Progenitor cell of endocrine pancreas (in vitro differentiated cells): ENCODE results near the gene TMEM169. TPM values are rescaled to one million over a fixed set of nuclear protein-coding genes. Genes with fewer than 3 reads are reported as not detected.

ENCODE experiments used
- DNase-seq: peaks from one replicate; pipeline ENCODE4 v3.0.0; 2021; ENCODE audit warnings: low spot score; ENCODE audit not compliant: unreplicated experiment
- H3K27ac Mint-ChIP-seq: 2 replicates; pipeline ENCODE4 v1.8.0; 2021; ENCODE audit warnings: mild to moderate bottlenecking, moderate library complexity, mixed read lengths
- H3K27me3 Mint-ChIP-seq: 2 replicates; pipeline ENCODE4 v1.8.0; 2021; ENCODE audit warnings: mixed read lengths
- H3K36me3 Mint-ChIP-seq: 2 replicates; pipeline ENCODE4 v1.8.0; 2022; ENCODE audit warnings: mixed read lengths; ENCODE audit not compliant: insufficient read depth
- H3K4me1 Mint-ChIP-seq: 2 replicates; pipeline ENCODE4 v1.8.0; 2021; ENCODE audit warnings: low read depth, mixed read lengths
- H3K4me3 Mint-ChIP-seq: 2 replicates; pipeline ENCODE4 v1.8.0; 2021; ENCODE audit warnings: low read depth, mild to moderate bottlenecking, moderate library complexity, mixed read lengths
- H3K9me3 Mint-ChIP-seq: 2 replicates; pipeline ENCODE4 v1.8.0; 2021; ENCODE audit warnings: low read depth, mixed read lengths
- total RNA-seq: library from RNA; stranded (reverse); gene quantifications from 2 replicates; pipeline ENCODE4 v1.2.1, GENCODE V29; 2021
- TF ChIP-seq, protein P1 (sequence below): fragments of 200-600 bp; sonication (generic); IDR thresholded peaks from one replicate; pipeline ENCODE4 v1.5.0; 2021; ENCODE audit warnings: antibody characterized with exemption, mild to moderate bottlenecking; ENCODE audit not compliant: unreplicated experiment

The TMEM169 gene
- total RNA-seq, 1 donor from 2014 or later: 3.6 TPM

DNA sequence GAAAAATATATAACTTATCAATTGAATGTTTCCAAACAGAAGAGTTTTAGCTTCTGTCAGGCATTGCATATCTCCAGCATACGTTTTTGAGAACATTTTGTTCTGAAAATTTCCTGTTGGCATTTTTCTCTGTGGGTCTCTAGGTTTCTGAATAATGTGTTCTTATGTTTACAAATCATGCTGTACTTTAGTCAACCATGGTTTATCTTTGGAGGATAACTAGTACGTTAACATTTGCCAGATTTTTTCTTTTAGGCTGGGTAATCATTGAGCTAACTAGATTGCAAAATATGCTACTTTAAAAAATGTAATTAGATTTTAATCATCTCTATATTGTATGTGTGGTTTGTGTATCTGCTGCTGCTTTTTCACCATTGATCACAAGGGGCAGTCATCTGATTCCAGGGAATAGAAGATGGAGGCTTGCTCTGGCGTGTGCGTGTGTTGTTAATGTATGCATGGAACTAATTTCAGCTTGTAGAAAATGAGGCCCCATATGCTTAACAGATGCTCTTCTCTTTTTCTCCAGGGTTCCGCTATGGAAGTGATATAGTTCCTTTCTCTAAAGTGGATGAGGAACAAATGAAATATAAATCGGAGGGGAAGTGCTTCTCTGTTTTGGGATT, 48.7 kb downstream of the TMEM169 start:
- peaks cover 10% of the 10 kb centered on the region for H3K4me1 Mint-ChIP-seq
- no peaks in the 10 kb centered on the region for H3K9me3 Mint-ChIP-seq
- H3K36me3 Mint-ChIP-seq: peaks cover 50% of the 10 kb centered on the region
- H3K4me3 Mint-ChIP-seq: no peak overlapping the region
- no peaks in the 10 kb centered on the region for H3K27me3 Mint-ChIP-seq
- H3K27ac Mint-ChIP-seq: peak overlapping the region; percentile 68
- no peak for DNase-seq
- TF ChIP-seq, protein P1, sequence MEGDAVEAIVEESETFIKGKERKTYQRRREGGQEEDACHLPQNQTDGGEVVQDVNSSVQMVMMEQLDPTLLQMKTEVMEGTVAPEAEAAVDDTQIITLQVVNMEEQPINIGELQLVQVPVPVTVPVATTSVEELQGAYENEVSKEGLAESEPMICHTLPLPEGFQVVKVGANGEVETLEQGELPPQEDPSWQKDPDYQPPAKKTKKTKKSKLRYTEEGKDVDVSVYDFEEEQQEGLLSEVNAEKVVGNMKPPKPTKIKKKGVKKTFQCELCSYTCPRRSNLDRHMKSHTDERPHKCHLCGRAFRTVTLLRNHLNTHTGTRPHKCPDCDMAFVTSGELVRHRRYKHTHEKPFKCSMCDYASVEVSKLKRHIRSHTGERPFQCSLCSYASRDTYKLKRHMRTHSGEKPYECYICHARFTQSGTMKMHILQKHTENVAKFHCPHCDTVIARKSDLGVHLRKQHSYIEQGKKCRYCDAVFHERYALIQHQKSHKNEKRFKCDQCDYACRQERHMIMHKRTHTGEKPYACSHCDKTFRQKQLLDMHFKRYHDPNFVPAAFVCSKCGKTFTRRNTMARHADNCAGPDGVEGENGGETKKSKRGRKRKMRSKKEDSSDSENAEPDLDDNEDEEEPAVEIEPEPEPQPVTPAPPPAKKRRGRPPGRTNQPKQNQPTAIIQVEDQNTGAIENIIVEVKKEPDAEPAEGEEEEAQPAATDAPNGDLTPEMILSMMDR: no peak

DNA sequence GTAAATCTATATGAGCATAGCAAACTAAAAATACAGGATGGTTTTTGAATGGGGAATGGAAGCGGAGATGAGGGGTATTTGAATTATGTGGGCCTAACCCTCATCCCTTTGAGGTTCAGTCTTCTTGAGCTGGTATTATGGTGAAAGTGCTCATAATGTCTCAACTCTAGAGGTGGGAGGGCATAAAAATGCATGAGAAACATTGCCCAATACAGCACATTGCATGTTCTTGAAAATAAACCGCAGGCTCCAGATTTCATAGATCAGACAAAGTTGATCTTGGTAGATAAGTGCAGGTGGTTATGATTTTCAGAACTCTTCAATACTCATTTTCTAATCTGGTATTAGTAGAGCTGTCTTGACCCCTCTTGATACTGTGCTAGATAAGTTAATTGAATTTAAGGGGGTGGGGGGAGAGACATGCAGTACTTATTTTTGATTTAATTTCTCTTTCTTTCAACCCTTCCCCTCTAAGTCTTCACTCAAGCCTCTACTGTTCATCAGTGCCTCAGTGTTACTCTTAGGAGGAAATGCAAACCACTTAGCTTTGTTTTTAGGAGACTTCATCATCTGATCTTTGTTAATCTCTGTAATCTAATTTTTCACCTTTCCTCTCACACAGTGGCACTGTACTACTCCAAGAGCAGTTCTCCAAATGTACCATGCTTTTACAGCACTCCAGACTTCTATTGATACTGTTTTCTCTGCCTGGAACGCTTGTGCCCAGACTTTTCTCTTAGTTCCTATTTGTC, 49.6 kb downstream of the TMEM169 start:
- no peaks in the 10 kb centered on the region for H3K27me3 Mint-ChIP-seq
- TF ChIP-seq, protein P1: no peak
- H3K4me1 Mint-ChIP-seq: peaks cover 10% of the 10 kb centered on the region
- no peak for DNase-seq
- H3K36me3 Mint-ChIP-seq: peaks cover 53% of the 10 kb centered on the region
- peak overlapping the region; percentile 79 for H3K27ac Mint-ChIP-seq
- H3K4me3 Mint-ChIP-seq: no peak overlapping the region
- no peaks in the 10 kb centered on the region for H3K9me3 Mint-ChIP-seq

DNA sequence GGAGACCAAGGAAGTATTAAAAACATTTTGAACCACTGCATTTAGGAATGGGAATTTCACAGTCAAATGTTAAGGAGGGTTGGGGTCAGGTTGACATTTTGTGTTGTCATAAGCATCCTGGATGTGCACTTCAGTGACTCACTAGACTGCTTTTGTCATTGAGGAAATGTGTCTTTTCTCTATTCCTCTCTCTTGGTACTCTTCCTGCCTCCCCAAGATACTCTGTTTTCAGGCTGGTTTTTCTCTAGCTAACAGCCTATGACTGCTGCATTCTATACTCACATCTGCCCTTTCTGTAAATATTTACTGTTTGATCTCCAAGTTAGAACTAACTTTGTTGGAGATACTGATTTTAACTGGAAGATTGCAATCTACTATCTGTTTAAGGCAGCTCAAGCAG, 50.9 kb downstream of the TMEM169 start:
- no peak overlapping the region for H3K4me3 Mint-ChIP-seq
- H3K27me3 Mint-ChIP-seq: no peaks in the 10 kb centered on the region
- peaks cover 10% of the 10 kb centered on the region for H3K4me1 Mint-ChIP-seq
- no peaks in the 10 kb centered on the region for H3K9me3 Mint-ChIP-seq
- H3K36me3 Mint-ChIP-seq: peaks cover 54% of the 10 kb centered on the region
- no peak overlapping the region for H3K27ac Mint-ChIP-seq
- no peak for DNase-seq
- TF ChIP-seq, protein P1: no peak

DNA sequence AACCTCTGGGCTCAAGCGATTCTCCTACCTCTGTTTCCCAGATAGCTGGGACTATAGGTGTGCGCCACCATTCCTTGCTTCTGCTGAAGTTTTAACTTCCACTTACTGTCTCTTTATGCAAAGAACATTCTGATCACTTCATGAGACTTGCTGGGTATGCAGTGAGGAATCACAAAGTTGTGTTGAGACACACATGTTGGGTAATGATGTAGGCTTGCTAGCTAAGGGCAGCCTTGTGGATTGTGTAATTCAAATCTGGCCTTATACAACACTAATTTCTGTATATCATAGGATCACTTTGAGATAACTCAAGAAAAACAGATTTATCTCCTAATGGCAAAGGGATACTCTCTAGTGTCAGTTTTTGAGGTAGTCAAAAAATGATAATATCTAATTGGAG, 51.7 kb downstream of the TMEM169 start:
- no peak for DNase-seq
- H3K9me3 Mint-ChIP-seq: no peaks in the 10 kb centered on the region
- peaks cover 10% of the 10 kb centered on the region for H3K4me1 Mint-ChIP-seq
- H3K36me3 Mint-ChIP-seq: peaks cover 57% of the 10 kb centered on the region
- TF ChIP-seq, protein P1: no peak
- no peak overlapping the region for H3K4me3 Mint-ChIP-seq
- H3K27ac Mint-ChIP-seq: peak overlapping the region; percentile 0
- no peaks in the 10 kb centered on the region for H3K27me3 Mint-ChIP-seq

DNA sequence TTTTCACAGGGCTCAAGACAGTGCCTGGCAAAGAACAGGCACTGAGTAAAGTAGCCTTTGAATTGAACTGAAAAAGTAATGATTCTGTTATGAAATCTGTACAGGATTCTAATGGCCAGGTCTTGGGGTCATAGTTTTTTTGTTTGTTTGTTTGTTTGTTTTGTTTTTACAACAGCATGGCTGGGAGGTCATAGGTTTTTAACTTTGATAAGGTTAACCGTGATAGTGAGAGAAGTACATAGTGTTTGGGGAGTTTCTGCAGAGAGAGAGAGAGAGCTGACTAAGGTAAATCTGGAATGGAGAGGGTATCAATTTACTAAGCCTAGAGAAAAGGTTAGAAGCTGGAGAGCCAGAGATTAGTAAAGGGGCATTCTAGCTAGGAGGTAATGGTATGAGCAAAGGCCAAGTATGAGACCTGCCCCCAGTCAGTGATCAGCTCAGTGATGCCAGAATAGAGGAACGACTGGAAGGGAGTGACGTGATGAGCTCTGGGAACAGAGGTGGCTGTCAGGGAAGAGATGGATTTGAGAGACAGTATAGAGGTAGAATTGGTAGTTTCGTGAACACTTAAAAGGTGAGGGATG, 53.3 kb downstream of the TMEM169 start:
- H3K4me1 Mint-ChIP-seq: peaks cover 8% of the 10 kb centered on the region
- no peaks in the 10 kb centered on the region for H3K27me3 Mint-ChIP-seq
- no peak overlapping the region for H3K4me3 Mint-ChIP-seq
- TF ChIP-seq, protein P1: no peak
- H3K27ac Mint-ChIP-seq: peak overlapping the region; percentile 37
- no peak for DNase-seq
- peaks cover 55% of the 10 kb centered on the region for H3K36me3 Mint-ChIP-seq
- no peaks in the 10 kb centered on the region for H3K9me3 Mint-ChIP-seq
